Measurements from ENCODE around the gene MORN1. TPM values are rescaled to one million over a fixed set of nuclear protein-coding genes. Genes with fewer than 3 reads are reported as not detected.

The MORN1 gene
- total RNA-seq, 1 donor from 2014 or later: 12.1 TPM

DNA sequence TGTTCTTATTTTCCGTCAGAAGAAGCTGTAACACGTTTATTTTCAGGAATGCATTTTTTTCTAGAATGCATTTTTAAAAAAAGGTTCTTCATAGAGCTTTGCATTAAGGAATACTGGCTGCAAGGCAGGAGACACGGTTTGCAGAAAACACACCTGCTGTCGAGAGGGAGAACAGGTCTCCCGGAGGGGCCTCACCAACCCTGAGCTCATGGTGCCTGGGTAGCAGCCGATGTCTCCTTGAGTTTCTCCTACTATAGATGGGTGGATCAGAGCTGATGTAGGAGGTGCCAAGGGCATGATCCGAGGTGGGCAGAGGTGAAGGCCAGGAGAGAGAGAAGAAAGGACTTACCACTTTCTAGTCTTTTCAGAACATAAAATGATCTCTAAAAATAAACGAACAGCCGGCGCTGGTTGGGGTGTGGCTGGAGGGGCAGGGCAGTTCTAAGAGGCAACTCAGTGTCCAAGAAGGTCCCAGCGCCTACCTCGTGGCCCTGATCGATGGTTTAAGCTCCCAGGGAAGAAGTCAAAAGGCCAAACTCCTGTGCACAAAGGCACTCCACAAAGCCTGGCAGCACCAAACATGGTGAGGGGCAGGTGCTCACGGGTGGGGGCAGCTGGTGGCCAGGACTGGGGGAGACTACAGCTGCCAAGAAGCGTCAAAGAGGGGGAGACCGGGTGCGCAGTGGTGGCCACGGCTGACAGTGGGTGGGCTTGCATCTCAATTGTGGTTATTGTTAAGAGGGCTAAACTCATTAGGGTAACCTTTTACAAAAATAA is 12.2 kb downstream of the MORN1 start:
- TF ChIP-seq, protein P1, sequence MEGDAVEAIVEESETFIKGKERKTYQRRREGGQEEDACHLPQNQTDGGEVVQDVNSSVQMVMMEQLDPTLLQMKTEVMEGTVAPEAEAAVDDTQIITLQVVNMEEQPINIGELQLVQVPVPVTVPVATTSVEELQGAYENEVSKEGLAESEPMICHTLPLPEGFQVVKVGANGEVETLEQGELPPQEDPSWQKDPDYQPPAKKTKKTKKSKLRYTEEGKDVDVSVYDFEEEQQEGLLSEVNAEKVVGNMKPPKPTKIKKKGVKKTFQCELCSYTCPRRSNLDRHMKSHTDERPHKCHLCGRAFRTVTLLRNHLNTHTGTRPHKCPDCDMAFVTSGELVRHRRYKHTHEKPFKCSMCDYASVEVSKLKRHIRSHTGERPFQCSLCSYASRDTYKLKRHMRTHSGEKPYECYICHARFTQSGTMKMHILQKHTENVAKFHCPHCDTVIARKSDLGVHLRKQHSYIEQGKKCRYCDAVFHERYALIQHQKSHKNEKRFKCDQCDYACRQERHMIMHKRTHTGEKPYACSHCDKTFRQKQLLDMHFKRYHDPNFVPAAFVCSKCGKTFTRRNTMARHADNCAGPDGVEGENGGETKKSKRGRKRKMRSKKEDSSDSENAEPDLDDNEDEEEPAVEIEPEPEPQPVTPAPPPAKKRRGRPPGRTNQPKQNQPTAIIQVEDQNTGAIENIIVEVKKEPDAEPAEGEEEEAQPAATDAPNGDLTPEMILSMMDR (IDR thresholded peaks at IDR 0.05; ENCODE audit: unreplicated experiment): no peak
- Mint-ChIP-seq H3K9me3 (ENCODE audit: unreplicated experiment) (no peaks in the 10 kb centered on the region), H3K27me3 (ENCODE audit: unreplicated experiment) (peaks cover 4% of the 10 kb centered on the region), H3K27ac (ENCODE audit: unreplicated experiment) (no peak overlapping the region), H3K4me3 (ENCODE audit: unreplicated experiment) (peak overlapping the region; percentile 31), H3K36me3 (ENCODE audit: low read depth, unreplicated experiment) (no peaks in the 10 kb centered on the region), H3K4me1 (ENCODE audit: unreplicated experiment) (no peaks in the 10 kb centered on the region)
- DNase-seq (ENCODE audit: low spot score): no peak

DNA sequence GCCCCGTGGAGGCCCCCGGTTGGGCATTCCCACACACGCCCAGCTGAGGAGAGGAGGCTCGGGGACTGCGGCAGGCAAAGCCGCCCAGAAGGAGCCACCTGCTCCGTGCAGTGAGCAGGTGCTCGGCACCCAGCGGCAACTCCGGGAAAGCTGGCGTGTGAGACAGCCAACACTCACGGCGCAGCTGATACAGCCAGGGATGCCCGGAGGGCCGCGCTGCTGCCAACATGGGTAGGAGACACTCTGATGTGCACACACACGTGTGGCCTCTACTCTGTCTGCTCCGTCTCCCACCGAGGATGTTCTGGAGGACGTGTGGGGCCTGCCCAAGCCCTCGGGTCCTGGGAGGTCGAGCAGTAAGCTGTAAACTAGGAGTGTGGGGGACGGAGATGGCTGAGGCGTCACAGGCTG is 12.9 kb downstream of the MORN1 start:
- no peak overlapping the region for H3K27ac Mint-ChIP-seq (ENCODE audit: unreplicated experiment)
- DNase-seq (ENCODE audit: low spot score): no peak
- no peak overlapping the region for H3K4me3 Mint-ChIP-seq (ENCODE audit: unreplicated experiment)
- H3K36me3 Mint-ChIP-seq (ENCODE audit: low read depth, unreplicated experiment): no peaks in the 10 kb centered on the region
- TF ChIP-seq, protein P1 (IDR thresholded peaks at IDR 0.05; ENCODE audit: unreplicated experiment): no peak
- no peaks in the 10 kb centered on the region for H3K4me1 Mint-ChIP-seq (ENCODE audit: unreplicated experiment)
- H3K27me3 Mint-ChIP-seq (ENCODE audit: unreplicated experiment): peaks cover 2% of the 10 kb centered on the region
- no peaks in the 10 kb centered on the region for H3K9me3 Mint-ChIP-seq (ENCODE audit: unreplicated experiment)

DNA sequence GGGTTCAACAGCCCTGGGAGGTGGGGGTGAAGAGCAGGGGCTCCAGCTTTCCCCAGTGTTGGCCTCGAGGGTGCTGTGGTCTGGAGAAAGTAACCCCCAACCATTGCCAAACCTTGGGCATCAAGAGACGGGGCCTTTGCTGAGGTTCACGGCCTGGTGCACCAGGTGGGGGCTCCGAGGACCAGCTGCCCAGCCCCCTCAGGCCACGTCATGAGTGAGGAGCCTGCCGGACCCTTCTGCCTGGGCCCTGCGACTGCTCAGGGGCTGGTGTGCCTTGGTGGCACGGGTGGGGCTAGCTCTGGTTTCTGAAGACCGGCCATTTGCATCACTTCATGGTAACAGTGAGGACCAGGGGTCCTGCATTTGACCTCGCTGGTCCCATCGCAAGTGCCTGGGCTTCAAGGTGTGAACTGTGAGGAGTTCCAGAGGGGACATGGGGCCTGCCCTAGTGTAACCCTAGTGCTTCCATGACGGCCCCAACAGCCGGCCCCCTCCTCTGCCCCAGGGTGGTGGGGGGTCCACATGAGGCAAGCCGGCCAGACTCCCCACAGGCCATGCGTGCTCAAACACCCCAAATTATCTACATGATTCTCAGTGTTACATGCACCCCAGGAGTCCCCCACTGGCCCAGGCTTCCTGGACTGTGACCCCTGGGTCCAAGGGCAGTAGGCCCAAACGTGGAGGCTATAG is 13.5 kb downstream of the MORN1 start:
- Mint-ChIP-seq H3K27ac (ENCODE audit: unreplicated experiment) (no peak overlapping the region), H3K9me3 (ENCODE audit: unreplicated experiment) (no peaks in the 10 kb centered on the region), H3K36me3 (ENCODE audit: low read depth, unreplicated experiment) (no peaks in the 10 kb centered on the region), H3K4me1 (ENCODE audit: unreplicated experiment) (no peaks in the 10 kb centered on the region), H3K4me3 (ENCODE audit: unreplicated experiment) (no peak overlapping the region), H3K27me3 (ENCODE audit: unreplicated experiment) (peaks cover 2% of the 10 kb centered on the region)
- TF ChIP-seq, protein P1 (IDR thresholded peaks at IDR 0.05; ENCODE audit: unreplicated experiment): no peak
- no peak for DNase-seq (ENCODE audit: low spot score)

DNA sequence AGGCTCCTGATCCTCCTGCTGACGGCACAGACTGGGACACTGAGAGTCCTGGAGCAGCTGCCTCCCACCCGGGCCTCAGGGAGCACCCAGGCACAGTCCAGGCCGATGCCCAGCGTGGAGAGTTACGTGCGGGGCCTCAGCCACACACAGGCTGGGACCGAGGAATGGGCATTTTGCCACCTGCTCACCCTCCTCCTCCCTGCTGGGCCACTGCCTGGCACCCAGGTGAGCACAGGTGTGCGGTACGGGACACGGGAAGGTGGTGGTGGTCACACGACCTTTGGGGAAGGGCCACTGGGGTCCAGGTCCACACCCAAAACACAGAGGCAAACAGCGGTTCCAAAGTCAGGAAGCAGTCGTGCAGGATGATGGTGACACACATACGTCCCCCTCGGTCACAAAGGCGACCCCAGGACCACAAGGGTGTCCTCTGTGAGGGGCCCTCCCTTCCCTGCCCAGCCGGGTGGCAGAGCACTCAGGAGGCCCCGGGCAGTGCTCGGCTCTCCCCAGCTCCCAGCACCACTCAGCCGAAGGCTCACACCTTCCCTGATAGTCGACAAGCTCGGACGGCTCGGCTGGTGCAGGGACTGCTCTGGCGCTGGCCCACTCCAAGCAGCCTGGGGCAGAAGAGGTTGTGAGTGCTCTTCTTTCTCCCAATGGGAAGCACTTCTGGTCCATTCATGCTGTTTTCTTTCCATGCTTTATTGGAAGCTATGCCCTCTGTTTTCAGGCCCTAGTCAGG is 14.3 kb downstream of the MORN1 start:
- no peaks in the 10 kb centered on the region for H3K36me3 Mint-ChIP-seq (ENCODE audit: low read depth, unreplicated experiment)

More for the DNA sequence above, 14.3 kb downstream of the MORN1 start:
- H3K27me3 Mint-ChIP-seq (ENCODE audit: unreplicated experiment): peaks cover 2% of the 10 kb centered on the region
- H3K4me1 Mint-ChIP-seq (ENCODE audit: unreplicated experiment): no peaks in the 10 kb centered on the region
- H3K9me3 Mint-ChIP-seq (ENCODE audit: unreplicated experiment): no peaks in the 10 kb centered on the region
- H3K27ac Mint-ChIP-seq (ENCODE audit: unreplicated experiment): no peak overlapping the region
- TF ChIP-seq, protein P1 (IDR thresholded peaks at IDR 0.05; ENCODE audit: unreplicated experiment): no peak
- DNase-seq (ENCODE audit: low spot score): no peak
- no peak overlapping the region for H3K4me3 Mint-ChIP-seq (ENCODE audit: unreplicated experiment)

All from endothelial cell (in vitro differentiated cells).